GM21447 (cell line): ENCODE results near the gene B4GALT5.

Source experiments
- ATAC-seq: cut with Tn5 transposase; IDR thresholded peaks from one replicate; pipeline ENCODE4 v1.9.1; 2021; ENCODE audit not compliant: unreplicated experiment

B4GALT5 gene

DNA sequence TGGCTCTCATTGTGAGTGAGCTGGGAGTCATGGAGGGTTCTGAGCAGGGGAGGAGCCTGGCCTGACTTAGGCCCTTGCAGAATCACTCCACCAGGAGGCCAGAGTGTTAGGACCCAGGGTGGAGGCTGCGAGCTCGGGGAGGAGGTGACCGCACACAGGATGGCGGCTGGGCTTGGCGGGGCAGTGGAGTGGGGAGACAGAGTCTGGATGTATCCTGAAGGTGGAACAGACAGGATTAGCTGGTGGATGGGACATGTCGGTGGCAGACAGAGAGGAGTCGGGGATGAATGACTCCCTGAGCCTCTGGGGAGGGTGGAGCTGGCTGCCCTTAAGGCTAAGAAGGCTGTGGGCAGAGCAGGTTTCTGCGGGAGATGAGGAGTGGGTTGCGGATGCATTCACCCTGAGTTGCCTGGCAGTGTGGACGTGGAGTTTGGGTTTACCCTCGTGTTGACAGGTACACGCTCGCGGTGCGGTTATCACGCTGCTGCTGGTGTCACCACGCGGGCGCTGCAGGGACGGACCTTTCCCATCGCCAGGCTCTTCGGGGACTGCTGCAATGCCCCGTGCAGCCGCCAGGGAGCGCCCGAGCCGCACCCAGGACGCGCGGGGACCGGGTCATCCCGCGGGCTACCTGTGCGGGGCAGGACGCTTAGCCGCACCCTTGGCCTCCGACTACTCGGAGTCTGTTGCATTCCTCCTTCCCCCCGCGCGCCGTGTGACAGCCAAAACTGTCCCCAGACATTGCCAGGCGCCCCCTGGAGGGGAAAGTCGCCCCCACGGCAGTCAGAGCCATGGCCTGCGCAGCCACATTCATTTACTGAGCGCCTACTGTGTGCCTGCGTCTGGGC, 102.8 kb downstream of the B4GALT5 start:
- ATAC-seq, result peak; percentile 47

DNA sequence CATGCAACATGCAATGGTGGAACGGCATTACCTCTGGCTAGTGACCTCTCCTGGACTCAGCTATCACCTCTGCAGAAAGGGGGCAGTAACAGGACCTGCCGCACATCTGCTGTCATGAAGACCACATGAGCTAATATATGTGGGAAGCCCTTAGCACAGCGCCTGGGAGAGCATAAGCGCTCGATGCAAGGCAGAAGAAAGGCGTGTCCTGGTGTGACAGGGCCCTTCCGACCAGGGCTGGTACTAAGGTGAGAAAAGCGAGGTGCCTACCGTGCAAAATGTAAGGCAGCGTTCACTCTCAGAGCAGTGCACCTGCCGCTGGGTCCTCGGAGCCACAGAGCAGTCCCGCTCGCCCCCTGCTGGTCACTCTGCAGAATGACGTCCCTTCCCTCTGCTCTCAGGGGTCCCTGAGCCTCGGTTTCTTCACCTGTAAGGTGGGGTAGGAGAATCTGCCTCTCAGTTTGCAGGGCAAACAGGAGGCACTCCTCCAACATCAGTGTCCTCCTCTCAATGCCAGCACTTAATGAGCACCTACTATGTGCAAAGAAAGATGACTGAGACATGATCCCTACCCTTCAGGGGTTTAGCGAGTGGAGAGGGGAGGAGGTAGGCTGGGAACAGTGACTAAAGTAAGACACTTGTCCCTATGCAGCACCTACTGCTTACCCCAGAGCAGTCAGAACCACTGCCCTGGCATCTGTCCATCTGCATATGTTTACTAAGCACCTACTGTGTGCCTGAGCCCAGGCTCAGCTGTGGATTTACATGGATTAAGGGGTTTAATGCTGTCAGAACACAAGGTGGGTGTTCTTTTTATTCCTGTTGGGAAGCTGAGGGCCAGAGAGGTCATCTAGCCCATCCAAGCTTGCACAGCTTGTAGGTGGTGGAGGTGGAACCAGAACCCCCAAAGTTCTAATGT, 104.7 kb downstream of the B4GALT5 start:
- ATAC-seq, result no peak

DNA sequence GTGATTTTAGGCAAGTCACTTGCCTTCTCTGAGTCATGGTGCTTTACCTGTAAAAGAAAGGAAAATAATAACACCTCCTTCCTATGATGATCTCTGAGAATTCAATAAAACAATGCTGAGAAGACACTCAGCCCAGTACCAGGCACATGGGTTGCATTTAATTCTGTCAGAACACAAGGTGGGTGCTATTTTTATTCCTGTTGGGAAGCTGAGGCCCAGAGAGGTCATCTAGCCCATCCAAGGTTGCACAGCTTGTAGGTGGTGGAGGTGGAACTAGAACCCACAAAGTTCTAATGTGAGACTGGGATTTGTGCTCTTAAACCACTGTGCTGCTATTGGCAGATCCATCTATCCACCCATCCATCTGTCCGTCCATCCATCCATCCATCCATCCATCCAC, 106.1 kb downstream of the B4GALT5 start:
- no peak for ATAC-seq

DNA sequence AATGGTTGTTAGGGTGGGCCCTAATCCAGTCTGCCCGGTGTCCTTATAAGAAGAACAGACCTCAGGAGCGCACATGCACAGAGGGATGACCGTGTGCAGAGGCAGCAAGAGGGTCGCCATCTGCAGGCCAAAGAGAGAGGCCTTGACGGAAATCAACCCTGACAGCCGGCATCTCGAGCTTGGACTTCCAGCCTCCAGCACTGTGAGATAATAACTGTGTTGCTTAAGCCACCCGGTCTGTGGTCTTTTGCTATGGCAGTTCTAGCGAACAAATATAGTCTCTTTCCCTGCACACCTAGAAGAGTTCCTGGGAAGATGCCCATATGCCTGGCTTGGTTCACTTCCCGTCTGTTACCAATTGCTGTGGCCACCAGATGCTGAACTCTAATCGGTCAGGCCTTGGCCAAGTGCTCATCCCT, 110.5 kb downstream of the B4GALT5 start:
- no peak for ATAC-seq

DNA sequence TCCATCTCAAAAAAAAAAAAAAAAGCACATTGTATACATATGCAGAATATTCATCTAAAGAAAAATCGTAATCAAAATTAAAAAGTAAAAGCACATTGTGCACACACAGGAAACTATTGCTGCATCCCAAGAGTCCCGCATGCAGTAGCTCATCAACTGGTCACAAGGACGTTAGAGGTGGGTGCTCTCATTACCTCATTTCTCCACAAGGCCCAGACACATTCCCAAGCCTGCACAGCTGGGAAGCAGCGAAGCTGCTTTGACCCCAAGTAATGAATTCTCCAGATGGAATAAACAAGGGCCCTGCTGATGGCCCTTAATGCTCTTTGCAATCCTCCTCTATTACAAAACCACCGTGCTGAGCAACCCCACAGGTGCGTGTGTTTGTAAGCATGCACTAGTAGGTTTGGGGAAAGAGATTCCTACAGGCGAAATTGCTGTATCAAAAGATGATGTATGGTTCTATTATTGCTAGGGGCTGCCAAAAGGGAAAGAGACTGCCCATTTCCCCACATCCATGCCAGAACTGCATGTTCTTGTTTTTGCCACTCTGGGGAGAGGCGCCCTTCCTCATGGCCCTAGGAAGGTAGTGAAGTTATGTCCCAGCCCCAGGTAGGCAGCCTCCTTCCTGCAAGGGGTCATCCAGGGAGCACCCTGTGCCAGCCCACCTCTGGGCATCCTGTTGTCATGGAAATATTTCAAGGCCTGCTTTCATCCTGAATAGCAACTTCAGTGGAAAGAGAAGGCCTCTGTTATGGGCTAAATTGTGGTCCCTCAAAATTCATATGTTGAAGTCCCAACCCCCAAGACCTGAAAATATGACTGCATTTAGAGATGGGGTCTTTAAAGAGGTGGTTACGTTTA, 111.1 kb downstream of the B4GALT5 start:
- no peak for ATAC-seq

DNA sequence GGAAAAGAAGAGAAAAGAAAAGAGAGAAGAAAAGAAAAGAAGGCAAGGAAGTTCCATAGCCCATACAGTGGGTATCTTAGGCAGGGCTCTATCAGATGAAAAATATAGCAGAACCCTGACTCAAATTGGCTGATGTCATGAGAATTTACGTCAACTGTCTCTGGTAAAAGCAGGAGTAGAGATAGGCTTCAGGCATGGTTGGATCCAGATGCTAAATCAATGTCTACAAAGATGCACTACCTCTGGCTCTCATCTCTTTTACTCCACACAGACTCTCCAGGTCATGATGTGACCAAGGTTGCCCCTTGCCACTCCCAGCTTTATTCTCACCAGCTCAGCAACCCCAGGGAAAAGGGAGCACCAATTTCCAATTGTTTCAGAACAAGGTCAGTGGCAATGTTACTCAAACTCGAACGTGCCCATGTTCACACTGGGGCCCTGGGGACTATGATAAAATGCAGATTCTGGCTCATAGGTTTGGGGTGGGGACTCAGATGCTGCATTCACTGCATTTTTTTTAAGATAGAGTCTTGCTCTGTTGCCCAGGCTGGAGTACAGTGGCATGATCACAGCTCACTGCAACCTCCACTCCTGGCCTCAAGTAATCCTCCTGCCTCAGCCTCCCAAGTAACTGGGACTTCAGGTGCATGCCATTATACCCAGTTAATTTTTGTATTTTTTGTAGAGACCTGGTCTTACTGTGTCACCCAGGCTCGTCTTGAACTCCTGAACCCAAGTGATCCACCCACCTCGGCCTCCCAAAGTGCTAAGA, 112.3 kb downstream of the B4GALT5 start:
- no peak for ATAC-seq

DNA sequence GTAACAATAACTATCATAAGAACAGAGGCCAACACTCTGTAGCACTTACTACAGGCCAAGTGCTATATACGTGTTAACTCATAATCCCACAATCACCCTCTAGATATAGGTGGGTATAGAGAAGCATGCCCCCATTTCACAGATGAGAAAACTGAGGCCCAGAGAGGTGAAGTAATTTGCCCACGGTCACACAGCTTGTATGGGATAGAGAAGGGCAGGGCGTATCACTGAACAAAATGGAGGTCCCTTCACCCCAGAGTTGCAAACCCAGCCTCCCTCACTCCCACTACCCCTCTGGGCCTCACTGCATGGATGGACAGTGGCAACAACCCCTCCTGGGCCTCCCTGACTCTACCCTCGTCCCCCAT, 113.9 kb downstream of the B4GALT5 start:
- no peak for ATAC-seq

DNA sequence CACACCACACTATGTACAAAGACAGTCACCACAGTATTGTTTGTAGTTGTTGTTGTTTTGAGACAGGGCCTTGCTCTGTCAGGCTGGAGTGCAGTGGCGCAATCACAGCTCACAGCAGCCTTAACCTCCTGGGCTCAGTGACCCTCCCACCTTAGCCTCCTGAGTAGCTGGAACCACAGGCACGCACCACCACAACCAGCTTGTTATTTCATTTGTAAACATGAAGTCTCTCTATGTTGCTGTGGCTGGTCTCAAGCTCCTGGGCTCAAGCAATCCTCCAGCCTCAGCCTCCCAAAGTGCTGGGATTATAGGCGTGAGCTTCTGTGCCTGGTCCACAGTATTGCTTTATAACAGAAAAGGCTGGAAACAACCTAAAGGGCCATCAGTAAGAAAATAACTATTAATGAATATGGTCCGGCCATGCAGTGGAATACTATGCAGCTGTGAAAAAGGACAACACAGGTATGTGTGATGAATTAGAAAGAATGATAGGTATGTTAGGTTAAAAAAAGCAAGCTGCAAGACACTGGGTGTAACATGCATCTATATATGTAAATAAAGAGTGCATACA, 115.8 kb downstream of the B4GALT5 start:
- no peak for ATAC-seq

DNA sequence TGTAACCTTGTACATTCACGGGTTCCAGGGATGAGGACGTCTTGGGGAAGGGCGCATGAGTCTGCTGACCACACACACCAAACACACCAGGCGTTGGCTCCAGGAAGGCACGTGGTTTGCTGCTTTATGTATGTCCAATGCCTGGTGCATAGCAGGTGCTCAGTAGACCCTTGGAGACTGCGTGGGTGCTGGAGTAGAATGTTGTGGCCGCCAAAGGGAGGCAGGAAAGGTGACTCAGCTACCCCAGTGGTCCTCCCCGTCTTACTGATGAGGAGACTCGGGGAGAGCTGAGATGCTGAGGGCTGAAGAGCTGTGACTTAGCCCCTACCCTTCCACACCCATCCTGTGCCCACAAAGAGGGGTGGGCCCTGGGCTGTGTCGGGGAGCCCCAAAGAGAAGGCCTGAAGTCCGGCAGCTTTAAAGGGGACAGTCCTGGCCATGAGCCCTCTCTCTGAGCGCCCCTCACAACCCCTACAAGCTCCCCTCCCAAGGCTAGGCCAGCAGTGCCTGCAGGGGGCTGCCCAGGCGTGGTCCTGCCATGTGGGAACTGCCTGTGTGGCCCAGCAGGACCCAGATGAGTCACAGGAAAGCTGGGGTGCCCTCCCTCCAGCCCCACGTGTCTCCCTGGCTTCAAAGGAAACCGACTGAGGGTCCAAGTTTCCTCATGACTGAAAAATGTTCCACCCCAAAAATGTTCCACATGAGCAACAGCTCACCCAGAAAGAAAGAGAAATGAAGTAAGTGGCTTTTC, 117.7 kb downstream of the B4GALT5 start:
- no peak for ATAC-seq

DNA sequence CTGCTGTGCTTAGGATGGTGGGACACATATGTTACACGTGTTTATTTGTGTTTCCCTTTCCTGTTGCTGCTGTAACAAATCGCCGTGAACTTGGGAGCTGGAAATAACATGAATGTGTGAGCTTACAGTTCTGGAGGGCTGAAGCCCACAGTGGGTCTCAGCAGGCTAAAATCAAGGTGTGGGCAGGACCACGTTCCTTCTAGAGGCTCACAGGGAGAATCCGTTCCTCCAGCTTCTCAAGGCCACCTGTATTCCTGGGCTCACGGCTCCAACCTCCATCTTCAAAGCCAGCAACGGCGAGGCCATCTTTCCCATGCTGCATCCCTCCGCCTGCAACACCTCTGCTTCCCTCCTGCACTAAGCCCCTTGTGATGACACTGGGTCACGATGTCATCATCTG, 118.3 kb downstream of the B4GALT5 start:
- no peak for ATAC-seq

DNA sequence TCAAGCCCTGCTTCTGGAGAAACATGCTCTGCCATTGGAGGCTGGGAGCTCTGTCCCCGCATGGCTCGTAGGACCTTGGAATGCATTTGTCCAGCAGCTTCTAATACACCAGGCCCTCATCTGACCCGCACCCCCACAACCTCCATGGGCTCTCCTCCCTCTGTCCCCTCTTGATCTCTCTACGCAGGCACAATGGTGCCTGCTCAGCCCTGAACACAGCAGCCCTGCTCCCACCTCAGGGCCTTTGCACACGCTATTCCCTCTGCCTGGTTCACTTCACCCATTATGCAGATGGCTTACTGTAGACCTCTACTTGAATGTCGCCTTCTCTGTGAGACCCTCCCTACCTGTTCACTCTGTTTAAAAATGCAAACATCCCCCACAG, 118.8 kb downstream of the B4GALT5 start:
- ATAC-seq, result no peak

DNA sequence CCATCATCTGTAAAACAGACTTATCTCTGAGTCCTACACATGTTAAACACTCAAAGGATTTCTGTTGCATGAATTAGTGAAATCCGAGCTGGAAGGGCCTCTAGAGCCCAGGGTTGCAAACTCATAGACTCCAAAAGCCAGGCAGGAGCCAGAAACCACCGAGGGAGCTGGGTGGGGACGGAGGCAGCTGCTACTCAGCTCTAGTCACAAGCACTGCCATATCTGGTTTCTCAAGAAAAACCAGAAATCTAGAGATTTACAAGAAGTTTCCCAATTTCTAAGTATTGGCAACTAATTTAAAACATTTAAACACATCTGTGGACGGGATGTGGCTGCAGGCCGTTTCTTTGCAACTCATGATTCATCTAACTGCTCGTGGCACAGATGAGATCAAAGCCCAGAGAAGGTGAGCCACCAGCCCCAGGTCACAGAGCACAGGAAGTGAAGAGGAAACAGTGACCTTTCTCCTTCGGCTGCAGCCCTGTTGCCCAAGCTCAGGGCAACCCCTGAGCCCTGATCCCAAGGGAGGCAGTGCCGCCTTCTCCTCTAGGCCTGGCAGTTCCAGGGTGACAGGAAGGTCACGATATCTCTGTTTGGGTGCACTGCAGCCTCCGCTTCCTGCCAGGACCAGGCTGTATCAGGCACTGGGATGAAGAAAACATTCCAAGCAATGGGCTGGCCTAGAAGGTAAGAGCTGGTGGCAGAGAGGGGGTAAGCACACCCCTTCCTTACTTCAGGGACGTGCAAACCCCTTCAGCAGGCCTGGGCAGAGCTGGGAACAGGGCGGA, 119.3 kb downstream of the B4GALT5 start:
- no peak for ATAC-seq

DNA sequence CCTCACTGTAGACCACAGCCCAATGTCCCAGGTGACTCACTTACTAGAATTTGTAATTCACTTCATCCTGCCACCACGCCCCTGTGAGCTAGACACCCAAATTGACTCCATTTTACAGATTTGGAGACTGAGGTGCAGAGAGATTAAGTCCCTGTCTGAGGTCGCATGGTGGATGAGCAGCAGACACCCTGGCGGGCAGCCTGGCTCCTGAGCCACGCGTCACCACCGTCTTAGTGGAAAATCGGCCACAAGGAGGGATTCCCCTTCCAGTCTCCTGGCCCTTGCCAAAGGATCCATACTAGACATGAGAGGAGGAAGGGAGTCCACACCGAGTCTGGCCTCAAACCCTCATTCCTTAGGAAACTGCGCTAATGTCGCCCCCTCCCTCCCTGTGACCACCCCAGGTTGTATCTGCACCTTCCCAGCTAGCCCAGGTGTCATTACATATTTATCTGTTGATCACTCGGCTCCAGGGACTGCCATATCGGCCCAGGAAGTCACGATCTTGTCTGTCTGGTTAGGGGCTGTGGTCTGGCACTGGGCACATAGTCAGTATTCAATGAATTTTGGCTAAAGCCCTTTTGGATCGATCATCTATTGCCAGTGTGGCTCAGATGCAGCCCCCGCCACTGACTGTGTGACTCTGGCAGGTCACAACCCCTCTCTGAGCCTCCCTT, 120.1 kb downstream of the B4GALT5 start:
- ATAC-seq, result no peak

DNA sequence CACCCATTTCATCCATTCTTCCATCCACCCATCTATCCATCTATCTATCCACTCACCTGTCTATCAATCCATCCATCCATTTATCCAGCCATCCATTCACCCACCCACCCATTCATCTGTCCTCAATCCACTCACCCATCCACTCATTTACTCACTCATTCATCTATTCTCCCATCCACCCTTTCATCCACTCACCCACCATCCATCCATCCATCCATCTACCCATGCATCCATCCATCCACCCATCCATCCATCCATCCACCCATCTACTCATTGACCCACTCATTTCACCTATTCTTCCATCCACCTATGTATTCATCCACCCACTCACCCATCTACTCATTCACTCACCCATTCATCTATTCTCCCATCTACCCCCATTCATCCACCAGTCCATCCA, 121.6 kb downstream of the B4GALT5 start:
- no peak for ATAC-seq

DNA sequence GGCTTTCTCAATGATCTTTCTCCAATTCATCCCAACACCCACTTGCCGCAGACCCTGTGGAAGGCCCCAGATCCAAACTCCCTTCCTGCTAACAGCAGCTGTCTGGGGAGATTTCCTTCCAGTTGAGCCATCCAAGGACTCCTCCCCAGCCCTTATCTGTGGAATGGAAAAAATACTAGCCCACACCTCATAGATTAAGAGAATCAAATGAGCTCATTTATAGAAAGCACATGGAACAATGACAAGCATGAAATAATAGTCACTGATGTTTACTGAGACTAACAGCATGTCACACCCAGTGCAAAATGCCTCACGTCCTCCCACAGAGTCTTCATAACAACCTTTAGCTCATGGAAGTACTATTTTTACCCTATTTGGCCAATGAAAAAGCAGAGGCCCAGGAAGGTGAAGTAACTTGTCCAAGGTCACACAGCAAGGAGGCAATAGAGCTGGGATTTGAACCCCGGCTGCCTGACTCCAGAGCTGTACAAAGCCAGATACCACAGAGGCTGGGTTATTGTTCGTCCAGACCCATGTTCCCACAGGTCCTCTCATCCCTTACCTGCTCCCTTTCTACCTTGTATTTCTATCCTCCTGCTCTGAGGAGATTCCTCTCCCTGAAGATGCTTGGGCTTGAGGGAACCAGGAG, 122.3 kb downstream of the B4GALT5 start:
- ATAC-seq, result no peak

DNA sequence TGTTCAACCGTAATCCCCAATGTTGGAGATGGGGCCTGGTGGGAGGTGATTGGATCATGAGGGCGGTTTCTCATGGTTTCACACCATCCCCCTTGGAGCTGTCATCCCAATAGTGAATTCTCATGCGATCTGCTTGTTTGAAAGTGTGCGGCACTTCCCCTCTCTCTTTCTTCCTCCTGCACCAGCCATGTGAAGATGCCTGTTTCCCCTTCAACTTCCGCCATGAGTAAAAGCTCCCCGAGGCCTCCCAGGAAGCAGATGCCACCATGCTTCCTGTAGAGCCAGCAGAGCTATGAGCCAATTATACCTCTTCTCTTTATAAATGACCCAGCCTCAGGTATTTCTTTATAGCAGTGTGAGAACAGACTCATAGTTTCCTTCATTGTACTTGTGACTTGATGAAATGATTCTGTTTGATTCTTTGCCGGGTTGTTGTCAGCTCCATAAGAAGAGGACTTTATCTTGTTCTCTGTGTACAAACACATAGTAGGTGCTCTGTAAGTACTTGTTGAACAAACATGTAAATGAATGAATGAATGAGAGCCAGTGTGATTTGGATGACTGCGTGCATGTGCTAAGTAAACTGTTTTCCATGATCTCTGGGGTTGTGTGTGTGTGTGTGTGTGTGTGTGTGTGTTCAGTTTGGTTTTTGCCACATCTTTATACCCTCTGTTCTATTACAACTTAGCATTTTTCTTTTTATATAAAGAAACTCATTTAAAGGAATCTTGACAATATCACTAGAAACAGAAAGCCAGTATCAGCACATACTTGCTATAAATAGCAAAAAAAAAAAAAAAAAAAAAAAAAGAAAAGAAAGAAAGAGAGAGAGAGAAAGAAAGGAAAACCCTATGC, 123.3 kb downstream of the B4GALT5 start:
- ATAC-seq, result no peak

DNA sequence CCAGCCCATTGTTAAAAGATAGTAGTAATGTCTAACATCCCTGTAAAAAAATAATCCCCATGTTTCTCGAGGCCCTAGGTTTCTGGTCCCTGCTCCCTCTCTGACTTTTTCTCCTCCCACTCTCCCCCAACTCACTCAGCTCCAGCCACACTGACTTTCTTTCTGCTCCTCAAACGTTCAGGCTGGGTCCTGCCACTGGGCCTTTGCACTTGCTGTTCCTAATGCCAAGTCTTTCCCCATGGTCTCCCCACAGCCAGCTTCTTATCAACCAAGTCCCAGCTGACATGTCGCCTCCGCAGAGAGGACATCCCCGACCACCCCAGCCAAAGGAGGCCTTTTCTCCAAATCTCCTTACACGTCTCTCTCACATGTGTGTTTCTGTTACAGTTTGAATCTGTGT, 123.9 kb downstream of the B4GALT5 start:
- no peak for ATAC-seq
